ENCODE data around the gene MRPL40. TPM values are rescaled to one million over a fixed set of nuclear protein-coding genes. Genes with fewer than 3 reads are reported as not detected.
"Not testable (repeated sequence)": the region's sequence is repeated elsewhere in the genome, so short reads cannot be mapped to it uniquely, and the experiment has no call there.

Gene MRPL40
- total RNA-seq, 4 donors from 2014 or later, result 7.0 to 27.2 (median 10.2) TPM

- TF ChIP-seq POLR2A (IDR thresholded peaks at IDR 0.05) (no peak), CTCF (IDR thresholded peaks at IDR 0.05) (no peak)
- H3K27me3 ChIP-seq, result no peaks in the 10 kb centered on the region
- DNase-seq, result no peak
- no peak overlapping the region for H3K27ac ChIP-seq
- H3K36me3 ChIP-seq, result peaks cover 0 to 21% (median 0%) of the 10 kb centered on the region in 3 donors
- no peaks in the 10 kb centered on the region for H3K9me3 ChIP-seq
- H3K4me3 ChIP-seq, result no peak overlapping the region
- peaks cover 0 to 22% (median 9%) of the 10 kb centered on the region in 4 donors for H3K4me1 ChIP-seq
These were observed 2.1 kb downstream of the MRPL40 start for GRCh38 chr22:19434401-19434800.

- TF ChIP-seq CTCF (IDR thresholded peaks at IDR 0.05), result no peak
- no peak for TF ChIP-seq POLR2A (IDR thresholded peaks at IDR 0.05)
- no peak for DNase-seq
- Histone ChIP-seq H3K9me3 (no peaks in the 10 kb centered on the region), H3K4me1 (peaks cover 0 to 16% (median 8%) of the 10 kb centered on the region in 4 donors), H3K27ac (no peak overlapping the region), H3K36me3 (peaks cover 0 to 21% (median 0%) of the 10 kb centered on the region in 3 donors), H3K4me3 (no peak overlapping the region), H3K27me3 (no peaks in the 10 kb centered on the region)
These were observed 2.7 kb downstream of the MRPL40 start for GRCh38 chr22:19434829-19435580.

- DNase-seq, H3K27ac ChIP-seq: not testable (repeated sequence)
- peaks cover 0 to 21% (median 0%) of the 10 kb centered on the region in 3 donors for H3K36me3 ChIP-seq
These were observed 4.3 kb downstream of the MRPL40 start for GRCh38 chr22:19436444-19437161.

GRCh38 chr22:19438298-19438697 lies 6.0 kb downstream of the MRPL40 start:
- DNase-seq, result no peak
- Histone ChIP-seq H3K36me3 (peaks cover 0 to 22% (median 0%) of the 10 kb centered on the region in 3 donors), H3K4me1 (peaks cover 0 to 5% (median 0%) of the 10 kb centered on the region in 4 donors), H3K9me3 (no peaks in the 10 kb centered on the region), H3K27ac (no peak overlapping the region), H3K27me3 (no peaks in the 10 kb centered on the region), H3K4me3 (no peak overlapping the region)
- no peak for TF ChIP-seq CTCF (IDR thresholded peaks at IDR 0.05)
- TF ChIP-seq POLR2A (IDR thresholded peaks at IDR 0.05), result no peak

More at GRCh38 chr22:19436444-19437161, 4.3 kb downstream of the MRPL40 start:
- not testable (repeated sequence) for H3K4me3 ChIP-seq, H3K4me1 ChIP-seq, H3K27me3 ChIP-seq, H3K9me3 ChIP-seq

- TF ChIP-seq POLR2A (IDR thresholded peaks at IDR 0.05) (no peak), CTCF (IDR thresholded peaks at IDR 0.05) (no peak)
- Histone ChIP-seq H3K9me3 (no peaks in the 10 kb centered on the region), H3K27me3 (no peaks in the 10 kb centered on the region), H3K4me1 (peaks cover 0 to 3% (median 0%) of the 10 kb centered on the region in 4 donors), H3K4me3 (no peak overlapping the region), H3K27ac (no peak overlapping the region), H3K36me3 (peaks cover 0 to 28% (median 0%) of the 10 kb centered on the region in 3 donors)
- no peak for DNase-seq
These were observed 8.3 kb downstream of the MRPL40 start for GRCh38 chr22:19440411-19441195.
